Fibroblast of lung (primary cell): ENCODE data around the gene APOC4. TPM values are rescaled to one million over a fixed set of nuclear protein-coding genes. Genes with fewer than 3 reads are reported as not detected.
A peak's percentile ranks its signal among the peaks of the same experiment; 100 is the strongest.

Source experiments
- DNase-seq, 2 donors: peaks; one replicate each; pipeline versions ENCODE4 v3.0.0 to v3.0.0-alpha.2; 2010; ENCODE audit warnings: low read depth in 2 of 2
- H2AFZ ChIP-seq: 2 replicates; pipeline ENCODE4 v1.5.1; 2012; ENCODE audit warnings: low read length, control low read depth, inconsistent platforms
- H3K27ac ChIP-seq: 2 replicates; pipeline ENCODE4 v1.5.1; 2011; ENCODE audit warnings: low read length, control low read depth; ENCODE audit not compliant: insufficient read depth
- H3K27me3 ChIP-seq: 2 replicates; pipeline ENCODE4 v1.5.1; 2011; ENCODE audit warnings: mild to moderate bottlenecking, low read length; ENCODE audit not compliant: control insufficient read depth, insufficient read depth
- H3K36me3 ChIP-seq: 2 replicates; pipeline ENCODE4 v1.5.1; 2011; ENCODE audit warnings: low read length; ENCODE audit not compliant: control insufficient read depth, insufficient read depth
- H3K4me1 ChIP-seq: 2 replicates; pipeline ENCODE4 v1.5.1; 2011; ENCODE audit warnings: low read length; ENCODE audit not compliant: control insufficient read depth, insufficient read depth; ENCODE audit errors: extremely low read depth
- H3K4me2 ChIP-seq: 2 replicates; pipeline ENCODE4 v1.5.1; 2011; ENCODE audit warnings: low read length, control low read depth; ENCODE audit not compliant: insufficient read depth; ENCODE audit errors: extremely low read depth
- H3K4me3 ChIP-seq, 4 experiments: fragments of 200-600 bp in 1 of 4; sonication (generic) in 1 of 4; replicated peaks in 1 of 4; 2 replicates each; pipeline ENCODE4 v1.5.1; 2011 to 2016; ENCODE audit warnings: low read length in 4 of 4, low read depth in 3 of 4, mild to moderate bottlenecking in 3 of 4, control low read depth in 2 of 4, inconsistent platforms in 1 of 4, mixed read lengths in 1 of 4; ENCODE audit not compliant: insufficient read depth in 1 of 4; ENCODE audit errors: control extremely low read depth in 1 of 4
- H3K79me2 ChIP-seq: 2 replicates; pipeline ENCODE4 v1.5.1; 2012; ENCODE audit warnings: mild to moderate bottlenecking, low read length, inconsistent platforms; ENCODE audit not compliant: control insufficient read depth, insufficient read depth
- H3K9ac ChIP-seq: 2 replicates; pipeline ENCODE4 v1.5.1; 2011; ENCODE audit warnings: mild to moderate bottlenecking, low read length, control low read depth; ENCODE audit not compliant: insufficient read depth
- H3K9me3 ChIP-seq: 2 replicates; pipeline ENCODE4 v1.5.1; 2012; ENCODE audit warnings: low read depth, low read length; ENCODE audit not compliant: control insufficient read depth, insufficient read depth
- H4K20me1 ChIP-seq: 2 replicates; pipeline ENCODE4 v1.5.1; 2011; ENCODE audit warnings: low read length; ENCODE audit not compliant: control insufficient read depth, insufficient read depth; ENCODE audit errors: extremely low read depth
- EZH2 ChIP-seq: IDR thresholded peaks from 2 replicates; pipeline ENCODE4 v1.5.1; 2012; ENCODE audit warnings: low read length, control low read depth, mild to moderate bottlenecking; ENCODE audit errors: missing control alignments
- polyA plus RNA-seq, 2 donors: library from polyadenylated mRNA; depleted of rRNA in 1 of 2; stranded (reverse) in 1 of 2; unstranded in 1 of 2; fragments of >200 nt; gene quantifications; 2 replicates each; pipeline ENCODE4 v1.2.1, GENCODE V29; 2011 to 2012; ENCODE audit warnings: missing spikeins in 1 of 2
- total RNA-seq: library from RNA; depleted of rRNA; stranded (reverse); fragments of >200 nt; gene quantifications from 2 replicates; pipeline ENCODE4 v1.2.1, GENCODE V29; 2014
- TF ChIP-seq, protein P1 (sequence below), 2 donors: IDR thresholded peaks in 1 of 2; conservative IDR thresholded peaks in 1 of 2; 1 replicate in 1 of 2; 2 replicates in 1 of 2; pipeline ENCODE4 v1.5.1; 2011 to 2012; ENCODE audit warnings: low read length in 2 of 2, control low read depth in 1 of 2, inconsistent platforms in 1 of 2, low read depth in 1 of 2, mild to moderate bottlenecking in 1 of 2

The APOC4 gene
- total and polyA plus RNA-seq, 2 donors (not counting 1 experiment from before 2014, with no cell fraction given) = not detected

DNA sequence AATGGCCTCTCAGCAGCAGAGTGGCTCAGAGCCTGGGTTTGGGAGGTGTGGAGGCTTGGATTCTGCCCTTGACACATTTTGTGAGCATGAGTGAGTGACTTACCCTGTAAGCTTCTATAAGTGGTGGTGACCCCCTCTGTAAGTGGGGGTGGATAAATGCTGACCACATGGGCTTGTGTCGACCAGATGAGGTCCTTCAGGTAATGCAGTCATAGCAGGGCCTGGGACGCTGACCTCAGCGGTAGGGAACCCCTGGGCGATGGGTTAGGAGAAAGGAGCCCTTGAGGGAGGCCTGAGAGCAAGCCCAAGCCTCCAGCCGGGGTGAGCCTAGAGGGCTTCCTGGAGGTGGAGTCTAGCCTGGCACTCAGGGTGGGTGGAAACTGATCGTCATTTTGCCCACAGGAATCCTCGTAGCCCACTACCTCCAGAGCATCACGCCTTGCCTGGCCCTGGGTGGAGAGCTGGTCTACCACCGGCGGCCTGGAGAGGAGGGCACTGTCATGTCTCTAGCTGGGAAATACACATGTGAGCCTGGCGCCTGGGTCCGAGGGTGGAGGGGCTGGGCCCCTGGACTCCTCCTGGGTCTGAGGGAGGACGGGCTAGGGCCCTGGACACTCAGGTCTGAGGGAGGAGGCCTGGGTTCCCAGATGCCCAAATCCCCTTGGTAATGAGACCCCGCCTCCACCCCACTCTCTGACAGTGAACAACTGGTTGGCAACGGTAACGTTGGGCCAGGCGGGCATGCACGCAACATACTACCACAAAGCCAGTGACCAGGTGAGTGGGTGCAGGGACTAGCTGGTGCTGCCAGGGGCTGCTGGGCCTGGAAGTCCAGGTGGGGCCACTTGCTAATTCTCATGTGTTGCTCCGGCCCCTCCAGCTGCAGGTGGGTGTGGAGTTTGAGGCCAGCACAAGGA is 41.5 kb upstream of the APOC4 start:
- H3K27me3 ChIP-seq = peaks cover 3% of the 10 kb centered on the region
- no peak overlapping the region for H3K27ac ChIP-seq
- H3K9ac ChIP-seq = no peak overlapping the region
- no peaks in the 10 kb centered on the region for H3K9me3 ChIP-seq
- TF ChIP-seq EZH2 = no peak
- TF ChIP-seq, protein P1, sequence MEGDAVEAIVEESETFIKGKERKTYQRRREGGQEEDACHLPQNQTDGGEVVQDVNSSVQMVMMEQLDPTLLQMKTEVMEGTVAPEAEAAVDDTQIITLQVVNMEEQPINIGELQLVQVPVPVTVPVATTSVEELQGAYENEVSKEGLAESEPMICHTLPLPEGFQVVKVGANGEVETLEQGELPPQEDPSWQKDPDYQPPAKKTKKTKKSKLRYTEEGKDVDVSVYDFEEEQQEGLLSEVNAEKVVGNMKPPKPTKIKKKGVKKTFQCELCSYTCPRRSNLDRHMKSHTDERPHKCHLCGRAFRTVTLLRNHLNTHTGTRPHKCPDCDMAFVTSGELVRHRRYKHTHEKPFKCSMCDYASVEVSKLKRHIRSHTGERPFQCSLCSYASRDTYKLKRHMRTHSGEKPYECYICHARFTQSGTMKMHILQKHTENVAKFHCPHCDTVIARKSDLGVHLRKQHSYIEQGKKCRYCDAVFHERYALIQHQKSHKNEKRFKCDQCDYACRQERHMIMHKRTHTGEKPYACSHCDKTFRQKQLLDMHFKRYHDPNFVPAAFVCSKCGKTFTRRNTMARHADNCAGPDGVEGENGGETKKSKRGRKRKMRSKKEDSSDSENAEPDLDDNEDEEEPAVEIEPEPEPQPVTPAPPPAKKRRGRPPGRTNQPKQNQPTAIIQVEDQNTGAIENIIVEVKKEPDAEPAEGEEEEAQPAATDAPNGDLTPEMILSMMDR (conservative IDR thresholded peaks at IDR 0.05 in 1 of 2, IDR thresholded peaks at IDR 0.05 in 1 of 2; ENCODE audit: low read depth in 1 of 2, low read length in 2 of 2) = no peak
- no peak for DNase-seq
- H3K4me2 ChIP-seq = no peak overlapping the region
- H4K20me1 ChIP-seq = no peaks in the 10 kb centered on the region
- no peak overlapping the region for H2AFZ ChIP-seq
- H3K79me2 ChIP-seq = peaks cover 3% of the 10 kb centered on the region
- peaks cover 19% of the 10 kb centered on the region for H3K36me3 ChIP-seq
- no peaks in the 10 kb centered on the region for H3K4me1 ChIP-seq
- H3K4me3 ChIP-seq = no peak overlapping the region

DNA sequence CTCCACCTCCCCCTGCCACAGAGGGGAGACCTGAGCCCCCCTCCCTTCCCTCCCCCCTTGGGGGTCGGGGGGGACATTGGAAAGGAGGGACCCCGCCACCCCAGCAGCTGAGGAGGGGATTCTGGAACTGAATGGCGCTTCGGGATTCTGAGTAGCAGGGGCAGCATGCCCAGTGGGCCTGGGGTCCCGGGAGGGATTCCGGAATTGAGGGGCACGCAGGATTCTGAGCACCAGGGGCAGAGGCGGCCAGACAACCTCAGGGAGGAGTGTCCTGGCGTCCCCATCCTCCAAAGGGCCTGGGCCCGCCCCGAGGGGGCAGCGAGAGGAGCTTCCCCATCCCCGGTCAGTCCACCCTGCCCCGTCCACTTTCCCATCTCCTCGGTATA is 38.8 kb upstream of the APOC4 start:
- no peaks in the 10 kb centered on the region for H4K20me1 ChIP-seq
- H3K9me3 ChIP-seq = no peaks in the 10 kb centered on the region
- no peak overlapping the region for H3K4me3 ChIP-seq
- no peaks in the 10 kb centered on the region for H3K79me2 ChIP-seq
- H3K36me3 ChIP-seq = peaks cover 9% of the 10 kb centered on the region
- H3K4me2 ChIP-seq = no peak overlapping the region
- H3K4me1 ChIP-seq = no peaks in the 10 kb centered on the region
- H3K9ac ChIP-seq = no peak overlapping the region
- no peak overlapping the region for H2AFZ ChIP-seq
- H3K27me3 ChIP-seq = peaks cover 9% of the 10 kb centered on the region
- DNase-seq = no peak
- H3K27ac ChIP-seq = no peak overlapping the region
- no peak for TF ChIP-seq EZH2
- TF ChIP-seq, protein P1 (conservative IDR thresholded peaks at IDR 0.05 in 1 of 2, IDR thresholded peaks at IDR 0.05 in 1 of 2; ENCODE audit: low read depth in 1 of 2, low read length in 2 of 2) = no peak

DNA sequence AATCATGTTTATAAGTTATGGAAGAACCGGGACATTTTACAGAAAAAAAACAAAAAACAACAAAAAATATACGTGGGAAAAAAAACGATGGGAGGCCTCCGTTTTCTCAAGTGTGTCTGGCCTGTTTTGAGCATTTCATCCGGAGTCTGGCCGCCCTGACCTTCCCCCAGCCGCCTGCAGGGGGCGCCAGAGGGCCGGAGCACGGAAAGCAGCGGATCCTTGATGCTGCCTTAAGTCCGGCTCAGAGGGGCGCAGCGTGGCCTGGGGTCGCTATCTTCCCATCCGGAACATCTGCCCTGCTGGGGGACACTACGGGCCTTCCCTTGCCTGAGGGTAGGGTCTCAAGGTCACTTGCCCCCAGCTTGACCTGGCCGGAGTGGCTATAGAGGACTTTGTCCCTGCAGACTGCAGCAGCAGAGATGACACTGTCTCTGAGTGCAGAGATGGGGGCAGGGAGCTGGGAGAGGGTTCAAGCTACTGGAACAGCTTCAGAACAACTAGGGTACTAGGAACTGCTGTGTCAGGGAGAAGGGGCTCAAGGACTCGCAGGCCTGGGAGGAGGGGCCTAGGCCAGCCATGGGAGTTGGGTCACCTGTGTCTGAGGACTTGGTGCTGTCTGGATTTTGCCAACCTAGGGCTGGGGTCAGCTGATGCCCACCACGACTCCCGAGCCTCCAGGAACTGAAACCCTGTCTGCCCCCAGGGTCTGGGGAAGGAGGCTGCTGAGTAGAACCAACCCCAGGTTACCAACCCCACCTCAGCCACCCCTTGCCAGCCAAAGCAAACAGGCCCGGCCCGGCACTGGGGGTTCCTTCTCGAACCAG is 38.2 kb upstream of the APOC4 start:
- TF ChIP-seq, protein P1 (conservative IDR thresholded peaks at IDR 0.05 in 1 of 2, IDR thresholded peaks at IDR 0.05 in 1 of 2; ENCODE audit: low read depth in 1 of 2, low read length in 2 of 2) = peak; percentile 95 to 96
- no peak for TF ChIP-seq EZH2
- Histone ChIP-seq H2AFZ (no peak overlapping the region), H3K9ac (no peak overlapping the region), H3K4me1 (no peaks in the 10 kb centered on the region), H3K27ac (no peak overlapping the region), H3K27me3 (peaks cover 9% of the 10 kb centered on the region), H3K4me3 (no peak overlapping the region), H3K9me3 (no peaks in the 10 kb centered on the region), H3K4me2 (no peak overlapping the region), H3K79me2 (no peaks in the 10 kb centered on the region), H4K20me1 (no peaks in the 10 kb centered on the region), H3K36me3 (peaks cover 8% of the 10 kb centered on the region)
- DNase-seq = peak; percentile 36 to 70
